ENCODE data around the gene LINS1. TPM values are rescaled to one million over a fixed set of nuclear protein-coding genes. Genes with fewer than 3 reads are reported as not detected.

The LINS1 gene
- total and polyA plus RNA-seq, 12 donors: 4.7 to 12.2 (median 6.9) TPM

DNA sequence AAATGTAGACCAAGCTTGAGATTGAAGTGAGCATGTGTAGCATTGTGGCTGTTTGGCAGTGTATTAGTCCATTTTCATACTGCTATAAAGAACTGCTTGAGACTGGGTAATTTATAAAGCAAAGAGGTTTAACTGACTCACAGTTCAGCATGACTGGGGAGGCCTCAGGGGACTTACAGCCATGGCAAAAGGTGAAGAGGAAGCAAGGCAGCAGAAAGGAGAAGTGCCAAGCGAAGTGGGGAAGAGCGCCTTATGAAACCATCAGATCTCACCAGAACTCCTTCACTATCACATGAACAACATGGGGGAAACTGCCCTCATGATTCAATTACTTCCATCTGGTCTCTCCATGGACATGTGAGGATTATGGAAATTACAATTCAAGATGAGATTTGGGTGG lies 64.7 kb downstream of the LINS1 start:
- no peak for ATAC-seq
- 51 to 70% methylated on average over 2 of the region's 2 CpGs for WGBS, 2 donors
- no peak overlapping the region for H3K4me3 ChIP-seq
- peak overlapping the region in 1 of 10 donors; percentile 46 for H3K27ac ChIP-seq
- H3K9me3 ChIP-seq: peaks cover 0 to 14% (median 0%) of the 10 kb centered on the region in 11 donors
- H3K4me1 ChIP-seq: peaks cover 0 to 10% (median 0%) of the 10 kb centered on the region in 9 donors
- H3K36me3 ChIP-seq: no peaks in the 10 kb centered on the region
- TF ChIP-seq, protein P1, sequence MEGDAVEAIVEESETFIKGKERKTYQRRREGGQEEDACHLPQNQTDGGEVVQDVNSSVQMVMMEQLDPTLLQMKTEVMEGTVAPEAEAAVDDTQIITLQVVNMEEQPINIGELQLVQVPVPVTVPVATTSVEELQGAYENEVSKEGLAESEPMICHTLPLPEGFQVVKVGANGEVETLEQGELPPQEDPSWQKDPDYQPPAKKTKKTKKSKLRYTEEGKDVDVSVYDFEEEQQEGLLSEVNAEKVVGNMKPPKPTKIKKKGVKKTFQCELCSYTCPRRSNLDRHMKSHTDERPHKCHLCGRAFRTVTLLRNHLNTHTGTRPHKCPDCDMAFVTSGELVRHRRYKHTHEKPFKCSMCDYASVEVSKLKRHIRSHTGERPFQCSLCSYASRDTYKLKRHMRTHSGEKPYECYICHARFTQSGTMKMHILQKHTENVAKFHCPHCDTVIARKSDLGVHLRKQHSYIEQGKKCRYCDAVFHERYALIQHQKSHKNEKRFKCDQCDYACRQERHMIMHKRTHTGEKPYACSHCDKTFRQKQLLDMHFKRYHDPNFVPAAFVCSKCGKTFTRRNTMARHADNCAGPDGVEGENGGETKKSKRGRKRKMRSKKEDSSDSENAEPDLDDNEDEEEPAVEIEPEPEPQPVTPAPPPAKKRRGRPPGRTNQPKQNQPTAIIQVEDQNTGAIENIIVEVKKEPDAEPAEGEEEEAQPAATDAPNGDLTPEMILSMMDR (IDR thresholded peaks at IDR 0.05): no peak
- no peak for DNase-seq
- peaks cover 0 to 27% (median 5%) of the 10 kb centered on the region in 7 donors for H3K27me3 ChIP-seq
- intact Hi-C loops (cut with DNase I): loop anchor here in 1 of 10 donors (10.0 kb wide), 1 partner anchor 63 kb away; no protein-coding TSS in a partner anchor

- Histone ChIP-seq H3K4me3 (no peak overlapping the region), H3K27me3 (peaks cover 0 to 29% (median 9%) of the 10 kb centered on the region in 7 donors), H3K9me3 (peaks cover 0 to 14% (median 0%) of the 10 kb centered on the region in 11 donors), H3K27ac (peak overlapping the region in 1 of 10 donors; percentile 46), H3K4me1 (peaks cover 0 to 10% (median 0%) of the 10 kb centered on the region in 9 donors), H3K36me3 (no peaks in the 10 kb centered on the region)
- no peak for ATAC-seq
- TF ChIP-seq, protein P1 (IDR thresholded peaks at IDR 0.05): no peak
- no peak for DNase-seq
- intact Hi-C loops (cut with DNase I): loop anchor here in 1 of 10 donors (10.0 kb wide), 1 partner anchor 62 kb away; no protein-coding TSS in a partner anchor
These were observed 65.3 kb downstream of the LINS1 start for GRCh38 chr15:100536733-100537132.

- Histone ChIP-seq H3K36me3 (no peaks in the 10 kb centered on the region), H3K9me3 (peaks cover 0 to 12% (median 0%) of the 10 kb centered on the region in 11 donors), H3K27ac (no peak overlapping the region), H3K27me3 (peaks cover 0 to 22% (median 12%) of the 10 kb centered on the region in 7 donors), H3K4me1 (peaks cover 0 to 10% (median 0%) of the 10 kb centered on the region in 9 donors), H3K4me3 (no peak overlapping the region)
- WGBS, 2 donors: 37 to 50% methylated on average over 1 of the region's 1 CpG
- no peak for DNase-seq
- TF ChIP-seq, protein P1 (IDR thresholded peaks at IDR 0.05): no peak
- intact Hi-C loops (cut with DNase I): loop anchor here in 1 of 10 donors (10.0 kb wide), 1 partner anchor 59 kb away; no protein-coding TSS in a partner anchor
- no peak for ATAC-seq
These were observed 68.1 kb downstream of the LINS1 start for GRCh38 chr15:100533886-100534285.

DNA sequence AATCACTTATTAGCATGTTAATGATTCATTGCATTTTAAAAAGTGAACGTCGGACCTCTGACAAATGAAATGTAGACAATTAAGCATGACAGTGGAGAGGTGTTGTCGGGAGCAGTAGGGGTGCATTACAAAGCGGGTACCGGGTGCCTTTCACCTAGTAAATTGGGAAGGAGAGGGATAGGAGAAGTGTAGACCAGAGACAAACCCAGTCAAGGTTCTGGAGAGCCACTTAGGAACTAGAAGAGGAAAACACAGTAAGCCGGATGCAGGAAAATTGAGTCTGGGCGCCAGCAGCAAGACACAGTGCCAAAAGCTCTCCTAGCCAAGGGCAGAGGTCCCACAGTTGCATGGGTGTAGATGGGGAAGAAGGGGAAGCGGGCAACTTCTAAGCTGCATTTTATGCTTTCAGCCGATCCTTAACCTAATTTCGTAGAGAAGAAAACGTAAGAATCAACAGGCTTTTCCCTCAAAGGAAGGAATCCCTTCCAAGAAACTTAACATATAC lies 70.1 kb downstream of the LINS1 start:
- ATAC-seq (no peak), DNase-seq (no peak)
- Histone ChIP-seq H3K4me3 (no peak overlapping the region), H3K9me3 (no peaks in the 10 kb centered on the region), H3K4me1 (peaks cover 0 to 3% (median 0%) of the 10 kb centered on the region in 9 donors), H3K36me3 (no peaks in the 10 kb centered on the region), H3K27me3 (peaks cover 0 to 22% (median 13%) of the 10 kb centered on the region in 7 donors), H3K27ac (no peak overlapping the region)
- TF ChIP-seq, protein P1 (IDR thresholded peaks at IDR 0.05): no peak
- whole genome bisulfite sequencing, 2 donors: 62 to 76% methylated on average over 11 of the region's 11 CpGs
- intact Hi-C loops (cut with DNase I): loop anchor here in 1 of 10 donors (10.0 kb wide), 1 partner anchor 57 kb away; no protein-coding TSS in a partner anchor
